ENCODE measurements around the gene GXYLT2.

DNA sequence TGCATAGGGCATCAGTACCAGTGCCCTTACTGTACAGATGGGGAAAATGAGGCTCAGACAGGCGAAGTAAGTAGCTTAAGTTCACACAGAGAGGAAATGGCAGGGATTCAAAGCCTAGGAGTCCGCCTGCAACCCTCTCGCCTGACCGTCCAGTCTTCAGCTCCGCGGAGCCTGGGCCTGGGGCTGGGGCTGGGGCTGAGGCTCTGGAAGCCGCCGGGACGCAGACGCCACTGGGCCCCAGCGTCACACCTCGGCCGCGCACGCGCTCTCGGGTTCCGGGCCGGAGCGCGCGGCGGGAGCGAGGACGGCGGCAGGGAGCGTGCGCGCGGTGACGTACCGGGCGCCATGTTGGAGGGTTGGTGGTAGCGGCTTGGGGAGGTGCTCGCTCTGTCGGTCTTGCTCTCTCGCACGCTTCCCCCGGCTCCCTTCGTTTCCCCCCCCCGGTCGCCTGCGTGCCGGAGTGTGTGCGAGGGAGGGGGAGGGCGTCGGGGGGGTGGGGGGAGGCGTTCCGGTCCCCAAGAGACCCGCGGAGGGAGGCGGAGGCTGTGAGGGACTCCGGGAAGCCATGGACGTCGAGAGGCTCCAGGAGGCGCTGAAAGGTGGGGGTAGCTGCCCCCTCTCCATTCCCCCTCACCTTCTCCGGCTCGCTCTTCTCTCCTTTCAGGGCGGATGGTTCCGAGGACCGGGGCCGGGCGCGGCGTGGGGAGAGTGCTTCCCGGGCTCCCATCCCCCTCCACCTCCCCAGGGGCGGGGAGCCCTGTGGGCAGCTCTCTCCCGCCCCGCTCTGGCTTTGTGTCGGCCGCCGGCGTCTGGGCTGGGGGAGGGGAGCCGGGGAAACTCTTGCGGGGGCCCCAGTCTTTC lies 108.9 kb downstream of the GXYLT2 start, which contains the start of gene PPP4R2:
- TF ChIP-seq POLR2A (IDR thresholded peaks at IDR 0.05), result peak; percentile 83
- TF ChIP-seq, protein P1, sequence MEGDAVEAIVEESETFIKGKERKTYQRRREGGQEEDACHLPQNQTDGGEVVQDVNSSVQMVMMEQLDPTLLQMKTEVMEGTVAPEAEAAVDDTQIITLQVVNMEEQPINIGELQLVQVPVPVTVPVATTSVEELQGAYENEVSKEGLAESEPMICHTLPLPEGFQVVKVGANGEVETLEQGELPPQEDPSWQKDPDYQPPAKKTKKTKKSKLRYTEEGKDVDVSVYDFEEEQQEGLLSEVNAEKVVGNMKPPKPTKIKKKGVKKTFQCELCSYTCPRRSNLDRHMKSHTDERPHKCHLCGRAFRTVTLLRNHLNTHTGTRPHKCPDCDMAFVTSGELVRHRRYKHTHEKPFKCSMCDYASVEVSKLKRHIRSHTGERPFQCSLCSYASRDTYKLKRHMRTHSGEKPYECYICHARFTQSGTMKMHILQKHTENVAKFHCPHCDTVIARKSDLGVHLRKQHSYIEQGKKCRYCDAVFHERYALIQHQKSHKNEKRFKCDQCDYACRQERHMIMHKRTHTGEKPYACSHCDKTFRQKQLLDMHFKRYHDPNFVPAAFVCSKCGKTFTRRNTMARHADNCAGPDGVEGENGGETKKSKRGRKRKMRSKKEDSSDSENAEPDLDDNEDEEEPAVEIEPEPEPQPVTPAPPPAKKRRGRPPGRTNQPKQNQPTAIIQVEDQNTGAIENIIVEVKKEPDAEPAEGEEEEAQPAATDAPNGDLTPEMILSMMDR (IDR thresholded peaks at IDR 0.05), result no peak
